ENCODE results near the gene TCERG1L.

GRCh38 chr10:131220601-131221171, 90.8 kb downstream of the TCERG1L start:
- TF ChIP-seq POLR2A (IDR thresholded peaks at IDR 0.05), result no peak
- no peak for TF ChIP-seq POLR2AphosphoS5 (IDR thresholded peaks at IDR 0.05)
- TF ChIP-seq CTCF (IDR thresholded peaks at IDR 0.05), result no peak
- TF ChIP-seq EP300 (IDR thresholded peaks at IDR 0.05), result no peak

Data from stomach (tissue), 4 donors.